ENCODE results near the gene GSN. TPM values are rescaled to one million over a fixed set of nuclear protein-coding genes. Genes with fewer than 3 reads are reported as not detected.

Gene GSN
- total and polyA plus RNA-seq, 9 of the 15 experiments (the other 6 are each of a cell fraction or from before 2014, with no cell fraction given): 0.39 to 16.6 (median 8.2) TPM

DNA sequence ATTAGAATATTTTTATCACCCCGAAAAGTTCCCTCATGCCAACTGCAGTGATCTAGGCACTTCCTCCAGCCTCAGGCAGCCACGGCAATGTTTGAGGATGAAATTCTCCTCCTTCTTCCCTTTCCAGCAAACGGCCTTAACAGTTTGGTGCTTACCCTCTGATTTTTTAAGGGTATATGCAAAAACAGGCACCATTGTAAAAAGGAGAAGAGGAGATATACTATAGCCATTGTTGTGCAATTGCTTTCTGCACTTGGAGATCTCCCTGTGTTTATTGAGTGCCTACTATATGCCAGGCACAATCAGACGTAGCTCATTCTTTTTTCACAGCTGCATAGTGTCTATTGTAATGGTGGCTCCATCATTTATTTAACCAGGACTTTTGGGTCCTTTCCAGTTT lies 29.4 kb downstream of the GSN start:
- BruUV-seq (replicated peaks): no TSS peak
- POLR2A ChIA-PET: no interaction called here
- Histone ChIP-seq H2AFZ (ENCODE audit: low read depth, low read length) (no peak overlapping the region), H3K36me3 (ENCODE audit: control insufficient read depth, insufficient read depth, low read length) (no peaks in the 10 kb centered on the region), H3K27me3 (ENCODE audit: control insufficient read depth in 2 of 2, insufficient read depth in 2 of 2, low read length in 2 of 2) (no peaks in the 10 kb centered on the region), H3K9me3 (replicated peaks; ENCODE audit: control insufficient read depth, insufficient read depth, low read depth, low read length) (no peaks in the 10 kb centered on the region), H3K9ac (ENCODE audit: insufficient read depth in 1 of 2, low read depth in 2 of 2, low read length in 2 of 2) (no peak overlapping the region), H3K27ac (ENCODE audit: extremely low read depth, low read depth, low read length) (0 out of 3 replicates have a peak overlapping the region, but pooled peaks have one; percentile 5), H4K20me1 (replicated peaks; ENCODE audit: control insufficient read depth, insufficient read depth, low read length) (no peaks in the 10 kb centered on the region), H3K9me1 (ENCODE audit: control insufficient read depth, insufficient read depth, low read length) (no peaks in the 10 kb centered on the region), H3K4me2 (ENCODE audit: insufficient read depth, low read length) (no peak overlapping the region), H3K4me1 (replicated peaks in 1 of 2; ENCODE audit: control insufficient read depth in 2 of 2, insufficient read depth in 2 of 2, low read length in 2 of 2) (peaks cover 6 to 25% of the 10 kb centered on the region in 2 experiments; a peak in 4 of 5 replicates), H3K4me3 (no peak overlapping the region), H3K79me2 (ENCODE audit: control insufficient read depth, insufficient read depth, low read length) (no peaks in the 10 kb centered on the region)
- in situ Hi-C loops (cut with MboI) (no loop called here), intact Hi-C loops (cut with micrococcal nuclease) (no loop called here)
- FAIRE-seq (no peak), DNase-seq (ENCODE audit: extremely low read depth in 1 of 4, low spot score in 3 of 4) (no peak), ATAC-seq (no peak)
- WGBS (ENCODE audit: insufficient coverage, low coverage, missing lambda C conversion rate): 47% methylated on average over 4 of the region's 4 CpGs
- no peak for TF ChIP-seq ZNF184 (CRISPR knock-in tag; IDR thresholded peaks at IDR 0.05)
- TF ChIP-seq ZNF444 (CRISPR knock-in tag; IDR thresholded peaks at IDR 0.05): no peak
- TF ChIP-seq XRCC5 (IDR thresholded peaks at IDR 0.05; ENCODE audit: low read depth, low read length): no peak
- no peak for TF ChIP-seq STAG1 (CRISPR knock-in tag; IDR thresholded peaks at IDR 0.05; ENCODE audit: borderline replicate concordance)
- peak; percentile 57; the same call in 1 of the 2 replicates for TF ChIP-seq CEBPB (tag; IDR thresholded peaks at IDR 0.05)
- TF ChIP-seq ZBTB17 (CRISPR knock-in tag; IDR thresholded peaks at IDR 0.05): no peak
- no peak for TF ChIP-seq JUNB (CRISPR knock-in tag; conservative IDR thresholded peaks at IDR 0.05)
- no peak for TF ChIP-seq NR2F6 (CRISPR knock-in tag; IDR thresholded peaks at IDR 0.05)
- no peak for TF ChIP-seq YBX1 (IDR thresholded peaks at IDR 0.05)
- CTCF ChIA-PET (ENCODE audit: low intra/inter-chr PET ratio): no interaction called here

Measured in K562 (cell line).